Activated CD8-positive, alpha-beta memory T cell treated with anti-CD3 and anti-CD28 coated beads for 36 hours (primary cell): ENCODE data around the gene PHF8. TPM values are rescaled to one million over a fixed set of nuclear protein-coding genes. Genes with fewer than 3 reads are reported as not detected.

ENCODE experiments used
- CTCF ChIA-PET: fragments of 350-600 bp; sonication (Branson Sonifier 250); formaldehyde crosslinking; loops from one replicate; lab custom pipeline; 2021; ENCODE audit warnings: antibody characterized with exemption; lab: Charles Lee
- POLR2A ChIA-PET: fragments of 350-600 bp; sonication (Branson Sonifier 250); formaldehyde crosslinking; loops from one replicate; lab custom pipeline; 2021; ENCODE audit warnings: antibody characterized with exemption; lab: Charles Lee
- total RNA-seq, 2 experiments: library from RNA; stranded (reverse); gene quantifications; one replicate each; pipeline ENCODE4 v1.2.3, GENCODE V29; 2021

The PHF8 gene
- total RNA-seq = 10 to 100 TPM; 38.6 to 42.5 TPM

DNA sequence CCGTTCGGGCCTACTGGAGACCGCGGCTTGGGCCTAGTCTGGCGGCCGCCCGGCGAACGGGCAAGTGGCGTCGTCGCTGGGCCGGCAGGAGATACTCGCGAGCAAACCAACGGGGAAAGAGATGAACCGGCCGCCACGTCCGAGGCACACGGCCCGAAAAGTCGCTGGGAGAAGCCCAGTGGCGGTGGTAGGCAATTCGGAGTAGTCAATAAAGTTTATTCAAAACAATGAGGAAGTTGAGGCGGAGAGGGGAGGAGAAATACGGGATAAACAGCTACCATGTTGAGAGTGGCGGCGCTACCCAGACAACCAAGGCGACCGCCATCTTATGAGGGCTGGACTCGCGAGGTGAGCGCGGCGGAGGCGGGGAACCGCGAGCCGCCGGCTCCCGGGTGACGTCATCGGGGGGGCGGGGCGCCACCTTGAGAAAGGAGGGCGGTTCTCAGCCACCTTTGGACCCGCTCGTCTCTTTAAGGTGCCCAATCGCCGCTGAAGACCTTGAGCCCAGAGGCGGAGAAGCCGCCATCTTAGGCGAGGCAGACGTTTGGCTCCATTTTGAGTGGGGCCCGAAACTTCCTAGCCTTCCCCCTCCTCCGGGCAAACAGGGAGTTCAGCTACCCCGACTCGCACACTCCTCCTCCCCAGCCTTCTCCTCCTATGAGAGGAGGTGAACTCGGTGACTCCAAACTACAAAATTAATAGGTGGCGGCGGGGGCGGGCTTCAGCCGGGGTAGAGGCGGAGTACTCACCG is at the start of gene PHF8:
Gene PHF8, minus strand, starts transcription at position 348 of the 751 bp plus-strand sequence. CDS start 1,745 bp downstream, outside the sequence.
- ChIA-PET POLR2A (interaction anchor here (0.6 to 1.5 kb wide), 4 partner anchors 32 to 595 kb away, joined by 3 to 7 read pairs (median 4); no protein-coding TSS in a partner anchor), CTCF (no interaction called here)

DNA sequence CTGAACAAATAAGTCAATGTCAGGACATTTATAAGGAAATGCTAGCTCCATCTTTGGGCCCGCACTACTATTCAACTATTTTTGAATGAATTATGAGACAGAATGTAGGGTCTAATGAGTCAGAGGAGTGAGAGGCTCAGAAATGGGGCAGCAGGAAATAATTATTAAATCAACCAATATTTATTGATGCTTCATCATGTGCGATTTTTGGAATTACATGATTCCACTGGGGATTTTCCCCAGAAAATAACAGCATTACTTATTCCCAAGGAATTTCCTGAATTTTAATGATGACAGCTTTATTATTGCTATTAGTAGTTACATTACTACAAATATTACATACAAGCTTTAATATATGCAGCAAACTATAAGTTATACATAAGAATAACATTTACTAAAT is 49.3 kb upstream of the PHF8 start:
- ChIA-PET POLR2A (no interaction called here), CTCF (no interaction called here)

DNA sequence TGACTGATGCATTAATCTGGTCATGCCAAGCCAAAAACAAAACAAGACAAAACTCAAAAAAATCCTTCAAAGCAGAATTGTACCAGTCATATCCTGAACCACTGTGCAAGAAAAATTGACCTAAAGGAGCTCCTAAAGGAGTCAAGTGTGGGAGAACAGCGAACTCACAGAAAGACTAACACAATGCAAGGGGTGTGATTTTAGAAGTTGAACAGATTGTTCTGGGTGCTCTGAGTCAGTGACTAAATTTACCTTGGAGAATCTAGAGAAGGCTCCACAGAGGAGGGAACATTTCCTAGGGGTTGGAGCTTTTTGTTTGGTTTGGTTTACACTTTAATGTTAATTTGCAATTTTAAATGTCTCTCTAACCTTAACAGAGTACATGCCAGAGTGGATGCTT is 48.9 kb upstream of the PHF8 start:
- POLR2A ChIA-PET = no interaction called here

DNA sequence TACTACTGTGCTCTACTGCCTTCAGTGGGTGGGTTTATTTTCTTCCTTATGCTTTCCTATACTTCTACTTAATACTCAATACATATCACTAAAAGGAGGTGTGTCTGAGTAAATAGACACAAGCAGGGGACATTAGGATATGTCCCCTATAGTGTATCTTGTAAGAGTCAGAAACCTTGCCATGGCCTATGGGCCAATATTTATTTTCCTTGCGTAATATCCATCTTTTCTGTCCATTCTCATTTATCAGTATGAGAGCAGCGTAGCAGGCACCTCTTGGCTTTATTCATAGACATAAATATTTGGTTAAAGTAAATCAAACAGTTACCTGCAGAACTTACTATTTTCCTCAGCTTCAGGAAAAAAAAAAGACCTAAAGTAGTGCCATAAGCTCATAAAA is 46.6 kb upstream of the PHF8 start:
- CTCF ChIA-PET = no interaction called here

More for the DNA sequence above, 48.9 kb upstream of the PHF8 start:
- CTCF ChIA-PET = no interaction called here

GRCh38 chrX:54089191-54089590 is 44.9 kb upstream of the PHF8 start:
- CTCF ChIA-PET = no interaction called here
- POLR2A ChIA-PET = no interaction called here

More for the DNA sequence above, 46.6 kb upstream of the PHF8 start:
- POLR2A ChIA-PET = no interaction called here

- CTCF ChIA-PET = no interaction called here
- POLR2A ChIA-PET = no interaction called here
Measured at GRCh38 chrX:54087661-54088060, 43.4 kb upstream of the PHF8 start.

DNA sequence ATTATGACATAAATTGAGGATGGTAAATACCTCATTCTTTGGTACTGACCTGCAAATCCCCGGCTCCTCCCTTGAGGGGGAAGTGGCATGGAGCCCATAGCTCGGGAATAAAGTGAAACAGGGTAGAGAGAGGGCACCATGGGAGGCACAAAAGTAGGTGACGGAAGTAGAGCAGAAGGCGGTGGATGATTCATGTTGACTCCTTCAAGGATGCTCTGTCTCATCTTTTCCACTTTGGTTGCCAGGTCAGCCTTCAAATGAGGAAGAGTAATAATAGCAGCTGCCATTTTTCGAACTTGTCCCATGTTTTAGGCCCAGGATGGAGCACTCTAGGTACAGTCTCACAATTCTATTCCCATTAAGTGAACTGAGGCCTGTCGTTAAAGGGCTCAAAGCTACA is 41.4 kb upstream of the PHF8 start:
- CTCF ChIA-PET = no interaction called here
- POLR2A ChIA-PET = no interaction called here

- ChIA-PET POLR2A (no interaction called here), CTCF (no interaction called here)
Measured at GRCh38 chrX:54076903-54077302, 32.6 kb upstream of the PHF8 start.

DNA sequence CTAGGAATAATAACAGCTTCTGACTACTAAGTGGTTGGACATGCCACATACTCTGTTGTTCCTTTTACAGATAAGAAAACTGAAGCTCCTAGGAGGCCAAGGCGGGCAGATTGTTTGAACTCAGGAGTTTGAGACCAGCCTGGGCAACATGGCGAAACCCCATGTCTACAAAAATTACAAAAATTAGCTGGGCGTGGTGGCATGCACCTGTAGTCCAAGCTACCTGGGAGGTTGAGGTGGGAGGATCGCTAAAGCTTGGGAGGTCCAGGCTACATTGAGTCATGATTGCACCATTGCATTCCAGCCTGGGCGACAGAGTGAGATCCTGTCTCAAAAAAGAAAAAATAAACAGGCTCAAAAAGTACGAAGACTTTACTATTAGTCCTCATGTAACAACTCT is 30.6 kb upstream of the PHF8 start:
- POLR2A ChIA-PET = no interaction called here
- CTCF ChIA-PET = no interaction called here

- CTCF ChIA-PET = no interaction called here
- POLR2A ChIA-PET = no interaction called here
Measured at GRCh38 chrX:54067766-54068165, 23.5 kb upstream of the PHF8 start.

DNA sequence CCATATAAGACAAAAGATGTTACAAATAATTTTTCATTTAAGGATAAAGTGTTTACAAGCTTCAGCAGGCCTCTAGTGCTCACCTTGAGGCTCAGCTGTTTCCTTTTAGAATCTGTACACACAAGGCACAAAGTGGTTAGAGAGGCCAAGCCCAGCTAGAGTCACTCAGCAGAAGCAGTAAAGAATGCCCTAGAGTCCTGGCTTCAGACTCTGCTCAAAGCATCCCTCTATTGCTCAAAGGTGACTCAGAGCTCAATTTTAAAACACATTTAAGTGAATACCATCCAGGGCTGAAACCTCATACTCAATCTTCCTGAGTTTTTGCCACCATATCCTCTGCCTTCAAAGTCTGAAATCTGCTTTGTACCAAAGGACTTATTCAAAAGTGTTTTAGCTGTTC is 22.6 kb upstream of the PHF8 start:
- CTCF ChIA-PET = no interaction called here
- POLR2A ChIA-PET = no interaction called here

DNA sequence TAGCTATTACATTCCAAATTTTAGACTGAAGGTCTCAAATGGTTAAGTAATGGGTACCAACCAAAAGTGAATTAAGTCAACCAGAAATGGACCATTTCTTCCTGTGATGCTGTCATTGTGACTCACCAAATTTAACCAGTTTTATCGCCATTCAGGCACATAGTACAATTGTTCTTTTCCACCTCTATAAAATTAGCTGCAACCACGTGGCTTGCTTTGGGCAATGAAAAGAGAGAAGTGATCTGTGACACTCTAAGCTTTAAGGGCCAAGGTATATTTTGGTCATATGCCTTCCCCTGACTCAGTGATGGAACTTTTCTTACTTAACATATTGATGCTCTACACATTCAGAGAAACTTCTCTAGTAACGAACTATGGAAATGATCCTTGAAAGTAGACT is 20.3 kb upstream of the PHF8 start:
- CTCF ChIA-PET = no interaction called here
- POLR2A ChIA-PET = no interaction called here

DNA sequence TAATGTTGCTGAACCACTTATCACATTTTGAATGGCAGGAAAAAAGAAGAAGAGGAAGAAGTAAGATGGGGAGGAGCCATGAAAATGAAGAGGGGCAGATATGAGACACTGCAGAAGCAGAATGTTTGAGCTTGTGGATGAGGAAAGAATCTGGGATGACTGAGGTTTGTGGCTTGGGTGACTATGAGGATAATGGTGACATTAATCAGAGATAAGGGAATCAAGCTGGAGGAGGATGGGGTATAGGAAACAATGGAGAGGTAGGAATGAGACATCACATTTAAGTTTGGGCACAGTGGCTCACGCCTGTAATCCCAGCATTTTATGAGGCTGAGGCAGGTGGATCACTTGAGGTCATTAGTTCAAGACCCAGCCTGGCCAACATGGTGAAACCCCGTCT is 19.1 kb upstream of the PHF8 start:
- ChIA-PET POLR2A (interaction anchor here (0.7 kb wide), 1 partner anchor 379 kb away, joined by 4 read pairs; no protein-coding TSS in a partner anchor), CTCF (no interaction called here)

- ChIA-PET POLR2A (no interaction called here), CTCF (no interaction called here)
Measured at GRCh38 chrX:54049801-54050200, 5.5 kb upstream of the PHF8 start.

DNA sequence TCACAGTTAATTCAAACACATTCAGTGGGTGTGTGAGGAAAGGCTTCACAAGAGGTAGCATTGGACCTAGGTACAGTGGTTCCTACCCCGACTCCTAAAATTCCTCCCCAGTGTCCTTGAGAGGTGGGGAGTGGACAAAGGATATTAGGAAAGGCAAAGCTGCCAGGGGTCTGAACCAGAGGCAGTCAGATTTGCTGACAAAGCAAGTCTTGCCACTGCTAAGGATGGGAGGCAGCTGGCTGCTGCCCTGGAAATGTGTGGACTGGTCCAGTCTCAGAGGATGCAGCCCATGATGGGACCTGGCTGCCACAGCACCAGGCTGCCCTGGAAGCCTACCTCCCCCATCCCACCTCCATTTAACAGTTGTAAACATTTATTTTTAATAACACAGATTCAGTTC is 4.1 kb upstream of the PHF8 start:
- POLR2A ChIA-PET = no interaction called here
- CTCF ChIA-PET = no interaction called here

DNA sequence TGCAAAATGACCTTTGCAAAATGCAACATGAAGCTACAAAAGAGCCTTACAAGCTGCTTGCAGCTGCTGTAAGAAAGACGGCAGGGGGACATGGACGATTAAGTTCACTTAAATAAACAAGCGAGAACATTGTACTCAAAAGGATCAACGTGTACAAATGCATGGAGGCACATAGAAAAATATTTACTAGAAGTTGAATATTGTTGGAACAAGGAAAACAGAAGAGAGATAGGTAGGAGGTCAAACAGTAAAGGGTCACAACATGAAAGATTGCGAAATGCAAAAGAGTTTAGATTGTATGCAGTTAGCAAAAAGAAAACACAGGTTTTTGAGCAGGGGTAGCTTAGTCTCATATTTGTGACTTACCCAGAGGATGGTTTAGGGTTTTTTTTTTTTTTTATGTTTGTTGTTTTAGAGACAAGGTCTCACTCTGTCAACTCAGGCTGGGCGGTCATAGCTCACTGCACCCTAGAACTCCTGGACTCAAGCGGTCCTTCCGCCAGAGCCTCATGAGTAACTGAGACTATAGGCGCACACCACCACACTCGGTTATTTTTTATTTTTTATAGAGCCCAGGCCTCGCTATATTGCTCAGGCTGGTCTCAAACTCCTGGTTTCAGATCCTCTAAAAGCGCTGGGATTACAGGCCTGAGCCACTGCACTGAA is 1.4 kb upstream of the PHF8 start:
- CTCF ChIA-PET = no interaction called here
- POLR2A ChIA-PET = interaction anchor here (1.5 kb wide), 1 partner anchor 594 kb away, joined by 4 read pairs; no protein-coding TSS in a partner anchor

DNA sequence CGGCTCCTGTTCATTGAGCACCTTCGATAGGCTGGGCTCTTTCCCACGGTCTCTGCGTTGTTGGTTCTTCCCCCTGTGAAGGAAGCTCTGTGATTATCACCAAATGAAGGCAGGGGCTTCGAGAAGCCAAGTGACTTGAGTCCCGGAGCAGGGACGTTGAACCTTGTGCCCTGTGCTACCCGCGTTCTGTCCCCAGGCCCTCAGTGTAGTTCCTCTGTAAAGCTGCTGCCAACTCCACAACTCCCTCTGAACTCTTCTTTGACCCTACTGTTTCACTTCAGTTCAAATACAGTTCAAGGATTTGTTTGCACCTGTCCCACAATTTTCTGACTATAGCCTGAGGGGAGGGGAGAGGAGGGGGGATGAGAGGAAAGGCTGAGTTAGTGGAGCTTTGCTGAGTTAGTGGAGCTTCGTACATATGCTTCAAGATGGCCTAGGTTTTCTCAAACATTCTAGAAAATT is 635 bp upstream of the PHF8 start:
- ChIA-PET POLR2A (interaction anchor here (0.6 to 1.5 kb wide), 3 partner anchors 138 to 595 kb away, joined by 3 to 4 read pairs (median 3); no protein-coding TSS in a partner anchor), CTCF (no interaction called here)

DNA sequence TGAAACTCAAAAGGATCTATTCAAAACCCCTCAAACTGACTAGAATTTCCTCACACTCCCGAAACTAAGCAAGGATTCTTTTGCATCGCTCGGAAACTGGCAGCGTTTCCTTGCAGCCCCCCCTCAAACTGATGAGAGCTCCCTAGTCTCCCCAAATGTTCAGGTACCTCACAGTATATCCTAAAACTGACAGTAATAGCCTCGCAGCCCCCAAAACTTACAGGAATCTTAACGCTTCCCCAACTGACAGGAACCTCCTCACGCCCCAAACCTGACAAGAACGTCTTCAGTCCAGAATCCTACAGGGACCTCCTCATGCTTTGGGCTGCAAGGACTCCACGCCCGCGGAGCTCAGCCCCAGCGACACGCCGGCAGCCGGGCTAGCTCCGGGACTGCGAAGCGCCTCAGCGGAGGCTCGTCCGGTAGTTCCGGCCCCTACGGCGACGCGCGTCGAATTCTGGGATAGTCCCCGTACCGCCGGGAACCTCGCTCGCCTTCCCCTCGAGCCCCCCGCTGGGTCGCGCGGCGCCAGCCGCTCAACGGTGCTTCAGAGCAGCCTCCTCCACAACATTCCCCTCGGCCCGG is 640 bp downstream of the PHF8 start:
- CTCF ChIA-PET = no interaction called here

DNA sequence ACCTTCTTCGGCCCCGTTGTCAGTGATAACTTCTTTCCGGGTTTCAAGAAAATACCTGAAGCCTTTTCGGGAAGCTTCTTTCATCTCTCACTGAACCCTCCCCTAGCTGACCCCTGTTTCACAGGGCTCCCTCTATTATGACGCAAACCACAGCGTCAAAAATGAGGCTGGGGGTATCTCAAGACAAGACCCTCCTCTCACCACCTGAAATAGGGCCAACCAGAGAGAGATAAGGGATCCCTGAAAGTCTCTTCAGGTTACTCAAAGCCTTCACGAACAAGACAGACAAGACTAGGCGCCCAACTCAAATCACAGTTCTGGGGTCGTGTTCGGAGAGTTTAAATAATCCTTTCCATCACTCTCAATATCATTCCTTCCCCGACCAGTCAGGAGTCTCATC is 1.2 kb downstream of the PHF8 start:
- CTCF ChIA-PET = no interaction called here
- POLR2A ChIA-PET = interaction anchor here (0.5 to 1.2 kb wide), 4 partner anchors 14 to 766 kb away, joined by 3 to 5 read pairs (median 4); partner anchors contain the start of gene GNL3L

More for the DNA sequence above, 640 bp downstream of the PHF8 start:
- POLR2A ChIA-PET = interaction anchor here (0.5 to 1.2 kb wide), 6 partner anchors 14 to 765 kb away, joined by 3 to 7 read pairs (median 4); partner anchors contain the start of gene GNL3L

DNA sequence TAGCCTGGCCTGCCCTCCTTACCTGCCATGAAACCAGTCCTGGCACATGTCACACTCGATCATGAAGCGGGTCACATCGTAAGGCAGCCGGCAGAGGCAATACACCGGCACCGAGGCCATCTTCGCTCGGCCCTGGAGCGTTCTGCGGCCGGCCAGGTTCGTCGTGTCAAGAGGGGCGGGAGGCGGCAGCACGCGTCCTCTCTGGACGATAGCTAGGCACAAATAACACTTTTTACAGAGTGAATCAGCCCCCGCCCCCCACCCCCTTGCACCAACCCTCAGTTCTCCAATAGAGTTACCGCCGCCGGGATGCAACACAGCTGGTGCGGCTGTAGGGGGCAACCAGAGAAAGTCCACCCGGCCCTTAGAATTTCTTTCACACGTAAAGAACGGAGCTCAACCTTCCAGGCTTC is 1.7 kb downstream of the PHF8 start:
- POLR2A ChIA-PET = interaction anchor here (0.7 to 1.2 kb wide), 3 partner anchors 13 to 766 kb away, joined by 3 to 5 read pairs (median 4); no protein-coding TSS in a partner anchor
- CTCF ChIA-PET = no interaction called here
